SK-N-SH (cell line): ENCODE measurements around the gene FBXL7. TPM values are rescaled to one million over a fixed set of nuclear protein-coding genes. Genes with fewer than 3 reads are reported as not detected.

ENCODE experiments used
- CTCF ChIA-PET: fragments of 300-600, 350-600 bp; formaldehyde crosslinking; extraction: SDS; loops from one replicate; lab custom pipeline; 2021; lab: Yijun Ruan, JAX
- POLR2A ChIA-PET: fragments of 350-600 bp; sonication (Branson Sonifier 250); formaldehyde crosslinking; extraction: SDS; loops from one replicate; lab custom pipeline; 2020; ENCODE audit warnings: antibody characterized with exemption, inconsistent platforms; lab: Yijun Ruan, JAX
- DNase-seq: peaks from one replicate; pipeline ENCODE4 v3.0.0; 2012
- H2AFZ ChIP-seq: fragments of 200-600 bp; sonication (generic); 2 replicates; pipeline ENCODE4 v1.8.1; 2016; ENCODE audit warnings: antibody characterized with exemption, mild to moderate bottlenecking, low read depth
- H3F3A ChIP-seq: fragments of 200-600 bp; sonication (generic); replicated peaks from 2 replicates; pipeline ENCODE3; 2016; ENCODE audit warnings: antibody characterized with exemption, mild to moderate bottlenecking; ENCODE audit not compliant: insufficient read depth
- H3K27ac ChIP-seq, 2 experiments: fragments of 200-500 bp in 1 of 2; fragments of 200-600 bp in 1 of 2; sonication (Bioruptor generic) in 1 of 2; sonication (generic), shearing (Covaris generic) in 1 of 2; 2 replicates each; pipeline versions ENCODE4 v1.5.1 to v1.6.1; 2014 to 2016; ENCODE audit warnings: low read depth in 2 of 2, inconsistent platforms in 1 of 2, low read length in 1 of 2, mild to moderate bottlenecking in 1 of 2, mixed read lengths in 1 of 2
- H3K27me3 ChIP-seq: fragments of 200-600 bp; sonication (generic), shearing (Covaris generic); 2 replicates; pipeline ENCODE4 v1.6.1; 2016; ENCODE audit warnings: mixed run types; ENCODE audit not compliant: insufficient read depth
- H3K36me3 ChIP-seq, 2 experiments: fragments of 200-500 bp in 1 of 2; fragments of 200-600 bp in 1 of 2; sonication (Bioruptor generic) in 1 of 2; sonication (generic) in 1 of 2; replicated peaks in 1 of 2; 2 replicates each; pipeline versions ENCODE3 to v1.5.1; 2014 to 2016; ENCODE audit warnings: low read length in 1 of 2, mild to moderate bottlenecking in 1 of 2; ENCODE audit not compliant: insufficient read depth in 2 of 2, control insufficient read depth in 1 of 2
- H3K4me1 ChIP-seq, 2 experiments: fragments of 200-500 bp in 1 of 2; fragments of 200-600 bp in 1 of 2; sonication (Bioruptor generic) in 1 of 2; sonication (generic), shearing (Covaris generic) in 1 of 2; 2 replicates each; pipeline versions ENCODE4 v1.5.1 to v1.6.1; 2014 to 2016; ENCODE audit warnings: low read depth in 1 of 2, low read length in 1 of 2, mixed run types in 1 of 2; ENCODE audit not compliant: insufficient read depth in 2 of 2, control insufficient read depth in 1 of 2
- H3K4me2 ChIP-seq: fragments of 200-600 bp; sonication (generic), shearing (Covaris generic); 2 replicates; pipeline ENCODE4 v1.6.1; 2017; ENCODE audit warnings: mixed run types
- H3K4me3 ChIP-seq, 2 experiments: fragments of 200-500 bp in 1 of 2; fragments of 200-600 bp in 1 of 2; sonication (Bioruptor generic) in 1 of 2; sonication (generic), shearing (Covaris generic) in 1 of 2; 2 replicates each; pipeline versions ENCODE4 v1.5.1 to v1.8.1; 2014 to 2016; ENCODE audit warnings: low read depth in 2 of 2, inconsistent platforms in 1 of 2, low read length in 1 of 2, mild to moderate bottlenecking in 1 of 2, mixed read lengths in 1 of 2, moderate library complexity in 1 of 2
- H3K79me2 ChIP-seq: fragments of 200-600 bp; sonication (generic); 2 replicates; pipeline ENCODE4 v1.8.1; 2017; ENCODE audit warnings: mild to moderate bottlenecking; ENCODE audit not compliant: insufficient read depth
- H3K9ac ChIP-seq: fragments of 200-600 bp; sonication (generic); 2 replicates; pipeline ENCODE4 v1.6.1; 2017; ENCODE audit warnings: mixed run types
- H3K9me2 ChIP-seq: fragments of 200-600 bp; sonication (generic); 2 replicates; pipeline ENCODE4 v1.6.1; 2017; ENCODE audit warnings: mixed run types
- H3K9me3 ChIP-seq: fragments of 200-600 bp; sonication (generic); 2 replicates; pipeline ENCODE4 v1.6.1; 2017; ENCODE audit warnings: mixed run types, mild to moderate bottlenecking, moderate library complexity
- H4K20me1 ChIP-seq: fragments of 200-600 bp; sonication (generic); 2 replicates; pipeline ENCODE4 v1.6.1; 2017; ENCODE audit warnings: mild to moderate bottlenecking, mixed run types; ENCODE audit not compliant: insufficient read depth
- ELF1 ChIP-seq: IDR thresholded peaks from 2 replicates; pipeline ENCODE4 v1.4.0; 2012
- EP300 ChIP-seq, 2 experiments: IDR thresholded peaks; 2 replicates each; pipeline versions ENCODE4 v1.4.0 to v1.6.1; 2012; ENCODE audit warnings: borderline replicate concordance in 1 of 2, low read depth in 1 of 2, low read length in 1 of 2
- EZH2phosphoT487 ChIP-seq: fragments of 200-600 bp; sonication (generic); IDR thresholded peaks from 2 replicates; pipeline ENCODE4 v1.6.1; 2017; ENCODE audit warnings: low read depth, mixed run types, mild to moderate bottlenecking, antibody characterized with exemption, moderate library complexity, borderline replicate concordance
- FOSL2 ChIP-seq: IDR thresholded peaks from 2 replicates; pipeline ENCODE4 v1.4.0; 2012; ENCODE audit warnings: low read depth, mild to moderate bottlenecking, moderate library complexity, borderline replicate concordance
- FOXM1 ChIP-seq: IDR thresholded peaks from 2 replicates; pipeline ENCODE4 v1.4.0; 2012; ENCODE audit warnings: low read depth, mild to moderate bottlenecking
- GABPA ChIP-seq: IDR thresholded peaks from 2 replicates; pipeline ENCODE4 v1.4.0; 2012; ENCODE audit warnings: low read depth, mild to moderate bottlenecking
- GATA2 ChIP-seq: sonication (generic); formaldehyde crosslinking; IDR thresholded peaks from 2 replicates; pipeline ENCODE4 v1.5.0; 2020; ENCODE audit warnings: mild to moderate bottlenecking, missing genetic modification reagents
- JUND ChIP-seq: IDR thresholded peaks from 2 replicates; pipeline ENCODE4 v1.4.0; 2012
- MEF2A ChIP-seq: IDR thresholded peaks from 2 replicates; pipeline ENCODE4 v1.4.0; 2012; ENCODE audit warnings: low read depth, borderline replicate concordance
- MXI1 ChIP-seq: IDR thresholded peaks from 2 replicates; pipeline ENCODE4 v1.6.1; 2012; ENCODE audit warnings: mild to moderate bottlenecking, low read depth, low read length, improper control_type of control experiment
- NFIC ChIP-seq: IDR thresholded peaks from 2 replicates; pipeline ENCODE4 v1.4.0; 2012; ENCODE audit warnings: borderline replicate concordance
- RAD21 ChIP-seq: IDR thresholded peaks from 2 replicates; pipeline ENCODE4 v1.6.1; 2012; ENCODE audit warnings: mild to moderate bottlenecking, low read length
- RCOR1 ChIP-seq: fragments of 150-350 bp; IDR thresholded peaks from 2 replicates; pipeline ENCODE4 v1.6.1; 2017; ENCODE audit warnings: antibody characterized with exemption, low read length
- RXRA ChIP-seq: IDR thresholded peaks from 2 replicates; pipeline ENCODE4 v1.4.0; 2012; ENCODE audit warnings: low read depth, mild to moderate bottlenecking, borderline replicate concordance
- TCF12 ChIP-seq: IDR thresholded peaks from 2 replicates; pipeline ENCODE4 v1.4.0; 2012
- TEAD4 ChIP-seq: IDR thresholded peaks from 2 replicates; pipeline ENCODE4 v1.4.0; 2012; ENCODE audit warnings: mild to moderate bottlenecking, borderline replicate concordance; ENCODE audit not compliant: insufficient read depth
- USF2 ChIP-seq: fragments of 150-350 bp; IDR thresholded peaks from 2 replicates; pipeline ENCODE4 v1.6.1; 2017; ENCODE audit warnings: antibody characterized with exemption, low read length, low read depth, borderline replicate concordance
- YY1 ChIP-seq: IDR thresholded peaks from 2 replicates; pipeline ENCODE4 v1.4.0; 2012; ENCODE audit warnings: low read depth, mild to moderate bottlenecking
- ZBTB33 ChIP-seq: IDR thresholded peaks from 2 replicates; pipeline ENCODE4 v1.4.0; 2012; ENCODE audit warnings: low read depth, borderline replicate concordance
- WGBS: methylation state at CpG from one replicate; pipeline ENCODE4 v1.1.6; 2017; ENCODE audit warnings: low lambda C conversion rate; 5-methylcytosine and 5-hydroxymethylcytosine counted together
- polyA plus RNA-seq, 3 experiments: library from polyadenylated mRNA; depleted of rRNA; stranded (reverse); fragments of >200 nt; gene quantifications; 2 replicates each; pipeline ENCODE4 v1.2.3, GENCODE V29; 2012
- TF ChIP-seq, protein P1 (sequence below): fragments of 150-350 bp; IDR thresholded peaks from 2 replicates; pipeline ENCODE4 v1.6.1; 2016; ENCODE audit warnings: mild to moderate bottlenecking, low read depth, low read length
- TF ChIP-seq, protein P2 (sequence below): IDR thresholded peaks from 2 replicates; pipeline ENCODE4; 2012
- TF ChIP-seq, protein P3 (sequence below): IDR thresholded peaks from 2 replicates; pipeline ENCODE4 v1.4.0; 2012; ENCODE audit warnings: low read depth

Gene FBXL7
- polyA plus RNA-seq, 1 of the 3 experiments (the other 2 are of a cell fraction) = 7.0 TPM

- no peaks in the 10 kb centered on the region for H3K9me3 ChIP-seq
- no peak overlapping the region for H2AFZ ChIP-seq
- H3K27ac ChIP-seq = no peak overlapping the region
- no peaks in the 10 kb centered on the region for H3K9me2 ChIP-seq
- H3K36me3 ChIP-seq = no peaks in the 10 kb centered on the region
- no peaks in the 10 kb centered on the region for H3K79me2 ChIP-seq
- TF ChIP-seq, protein P1, sequence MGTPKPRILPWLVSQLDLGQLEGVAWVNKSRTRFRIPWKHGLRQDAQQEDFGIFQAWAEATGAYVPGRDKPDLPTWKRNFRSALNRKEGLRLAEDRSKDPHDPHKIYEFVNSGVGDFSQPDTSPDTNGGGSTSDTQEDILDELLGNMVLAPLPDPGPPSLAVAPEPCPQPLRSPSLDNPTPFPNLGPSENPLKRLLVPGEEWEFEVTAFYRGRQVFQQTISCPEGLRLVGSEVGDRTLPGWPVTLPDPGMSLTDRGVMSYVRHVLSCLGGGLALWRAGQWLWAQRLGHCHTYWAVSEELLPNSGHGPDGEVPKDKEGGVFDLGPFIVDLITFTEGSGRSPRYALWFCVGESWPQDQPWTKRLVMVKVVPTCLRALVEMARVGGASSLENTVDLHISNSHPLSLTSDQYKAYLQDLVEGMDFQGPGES = no peak
- no peak for TF ChIP-seq RXRA
- TF ChIP-seq NFIC = no peak
- TF ChIP-seq RCOR1 = no peak
- TF ChIP-seq MEF2A = no peak
- TF ChIP-seq TCF12 = no peak
- no peak overlapping the region for H3K4me3 ChIP-seq
- H3K4me1 ChIP-seq = no peaks in the 10 kb centered on the region
- 71% methylated on average over 1 of the region's 2 CpGs for WGBS
- POLR2A ChIA-PET = no interaction called here
- H3F3A ChIP-seq = peaks cover 5% of the 10 kb centered on the region
- H3K9ac ChIP-seq = no peak overlapping the region
- CTCF ChIA-PET = interaction anchor here (1.3 kb wide), 1 partner anchor 47 kb away, joined by 3 read pairs; no protein-coding TSS in a partner anchor
- no peaks in the 10 kb centered on the region for H4K20me1 ChIP-seq
- no peak overlapping the region for H3K4me2 ChIP-seq
- no peaks in the 10 kb centered on the region for H3K27me3 ChIP-seq
- no peak for DNase-seq
Observed at GRCh38 chr5:15901151-15901550, 401.2 kb downstream of the FBXL7 start.

GRCh38 chr5:15902066-15902465, 402.1 kb downstream of the FBXL7 start:
- no peaks in the 10 kb centered on the region for H3K27me3 ChIP-seq
- no peaks in the 10 kb centered on the region for H3K9me2 ChIP-seq
- no peaks in the 10 kb centered on the region for H3K4me1 ChIP-seq
- H3K36me3 ChIP-seq = no peaks in the 10 kb centered on the region
- no peak overlapping the region for H2AFZ ChIP-seq
- no peaks in the 10 kb centered on the region for H4K20me1 ChIP-seq
- H3K79me2 ChIP-seq = no peaks in the 10 kb centered on the region
- no peak overlapping the region for H3K4me2 ChIP-seq
- 77% methylated on average over 6 of the region's 6 CpGs for WGBS
- TF ChIP-seq, protein P2, sequence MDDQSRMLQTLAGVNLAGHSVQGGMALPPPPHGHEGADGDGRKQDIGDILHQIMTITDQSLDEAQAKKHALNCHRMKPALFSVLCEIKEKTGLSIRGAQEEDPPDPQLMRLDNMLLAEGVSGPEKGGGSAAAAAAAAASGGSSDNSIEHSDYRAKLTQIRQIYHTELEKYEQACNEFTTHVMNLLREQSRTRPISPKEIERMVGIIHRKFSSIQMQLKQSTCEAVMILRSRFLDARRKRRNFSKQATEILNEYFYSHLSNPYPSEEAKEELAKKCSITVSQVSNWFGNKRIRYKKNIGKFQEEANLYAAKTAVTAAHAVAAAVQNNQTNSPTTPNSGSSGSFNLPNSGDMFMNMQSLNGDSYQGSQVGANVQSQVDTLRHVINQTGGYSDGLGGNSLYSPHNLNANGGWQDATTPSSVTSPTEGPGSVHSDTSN = no peak
- TF ChIP-seq YY1 (no peak), TEAD4 (no peak), RCOR1 (no peak), MXI1 (no peak), USF2 (no peak), GATA2 (CRISPR knock-in tag) (no peak), ZBTB33 (no peak), EP300 (IDR thresholded peaks at IDR 0.05; ENCODE audit: borderline replicate concordance in 1 of 2, low read depth in 1 of 2, low read length in 1 of 2) (no peak), FOSL2 (no peak), ELF1 (no peak), EZH2phosphoT487 (no peak), GABPA (no peak), FOXM1 (no peak), NFIC (no peak), RAD21 (no peak), JUND (no peak)
- TF ChIP-seq, protein P1 = no peak
- TF ChIP-seq, protein P3, sequence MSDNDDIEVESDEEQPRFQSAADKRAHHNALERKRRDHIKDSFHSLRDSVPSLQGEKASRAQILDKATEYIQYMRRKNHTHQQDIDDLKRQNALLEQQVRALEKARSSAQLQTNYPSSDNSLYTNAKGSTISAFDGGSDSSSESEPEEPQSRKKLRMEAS = no peak
- TF ChIP-seq, all 33 proteins: peak for 0
- Histone ChIP-seq H3K4me3 (no peak overlapping the region), H3F3A (peaks cover 5% of the 10 kb centered on the region), H3K9me3 (no peaks in the 10 kb centered on the region), H3K27ac (no peak overlapping the region), H3K9ac (no peak overlapping the region)
- POLR2A ChIA-PET = no interaction called here
- CTCF ChIA-PET = interaction anchor here (1.3 kb wide), 1 partner anchor 48 kb away, joined by 3 read pairs; no protein-coding TSS in a partner anchor
- DNase-seq = no peak
